Left forelimb (tissue), 1 donor: ENCODE measurements around the gene TRPC4.

Source experiments
- DNase-seq: peaks from one replicate; pipeline ENCODE4 v3.0.0-alpha.2; 2018; ENCODE audit warnings: low spot score

Gene TRPC4

DNA sequence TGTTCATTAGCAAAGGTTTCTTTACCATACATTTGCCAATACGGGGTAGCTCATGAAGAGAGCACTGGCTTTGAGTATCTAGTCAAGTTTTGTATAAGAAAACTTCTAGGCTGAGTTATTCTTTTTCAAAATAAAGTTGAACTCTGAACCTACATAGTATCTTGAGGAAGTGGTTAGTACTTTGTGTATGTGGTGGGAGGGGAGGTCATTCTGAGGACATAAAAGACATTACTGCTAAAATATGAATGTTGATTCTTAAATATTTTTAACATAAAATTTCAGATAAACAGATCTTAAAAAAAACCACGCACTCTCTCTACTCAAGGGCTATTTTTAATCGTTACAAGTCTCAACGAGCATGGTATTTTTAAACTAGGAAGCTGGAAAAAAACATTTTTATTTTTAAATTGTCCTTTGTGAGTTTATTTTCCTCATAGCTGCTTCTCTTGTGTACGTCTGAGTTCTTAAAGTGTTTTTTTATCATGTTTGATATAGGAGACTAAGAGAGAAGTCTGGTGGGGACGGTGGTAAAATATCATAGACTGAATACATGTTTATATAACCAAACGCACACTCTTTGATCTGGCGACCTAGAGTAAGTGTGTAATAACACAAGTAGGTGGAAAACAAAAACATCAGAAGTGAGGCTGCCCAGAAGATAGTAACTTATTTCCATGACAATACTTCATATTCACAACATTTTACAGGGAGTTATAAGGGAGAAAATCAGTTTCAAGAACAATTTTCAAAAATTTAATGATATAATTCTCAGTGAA, 153.0 kb downstream of the TRPC4 start:
- no peak for DNase-seq

DNA sequence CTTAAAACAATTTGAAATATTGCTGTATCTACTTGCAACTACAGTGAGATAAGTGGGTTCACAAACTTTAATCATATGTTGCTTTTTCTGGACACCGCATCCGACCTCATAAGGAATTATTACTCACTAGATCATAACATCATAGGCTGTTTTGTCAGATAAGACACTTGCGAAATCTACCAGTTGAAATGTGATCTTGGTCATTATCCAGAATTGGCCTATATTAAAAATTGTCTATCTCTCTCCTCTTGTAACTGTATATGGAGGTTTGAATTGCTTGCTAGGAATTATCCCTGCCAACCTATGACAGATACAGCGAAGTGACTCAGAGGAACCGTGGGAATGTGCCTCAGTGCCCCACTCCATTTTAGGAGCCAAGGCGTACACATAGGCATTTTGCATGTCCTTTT, 154.0 kb downstream of the TRPC4 start:
- DNase-seq, result no peak

DNA sequence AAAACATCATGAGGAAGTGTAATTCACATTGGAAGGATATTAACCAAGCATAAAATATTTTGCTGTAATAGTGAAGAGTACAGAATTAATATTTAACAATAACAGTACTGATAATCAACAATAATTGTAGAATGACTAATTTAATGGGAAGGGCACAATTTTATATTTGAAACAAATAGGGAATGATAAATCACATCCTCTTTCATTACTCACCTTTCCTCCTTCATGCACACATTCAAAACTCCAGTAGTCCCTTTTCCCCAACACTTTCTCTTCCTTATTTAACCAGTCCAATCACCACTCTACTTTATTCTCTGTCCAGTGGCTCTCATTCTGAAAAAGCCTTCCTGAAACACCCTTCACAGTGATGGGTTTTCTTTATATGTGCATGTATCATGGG, 160.3 kb downstream of the TRPC4 start:
- no peak for DNase-seq

DNA sequence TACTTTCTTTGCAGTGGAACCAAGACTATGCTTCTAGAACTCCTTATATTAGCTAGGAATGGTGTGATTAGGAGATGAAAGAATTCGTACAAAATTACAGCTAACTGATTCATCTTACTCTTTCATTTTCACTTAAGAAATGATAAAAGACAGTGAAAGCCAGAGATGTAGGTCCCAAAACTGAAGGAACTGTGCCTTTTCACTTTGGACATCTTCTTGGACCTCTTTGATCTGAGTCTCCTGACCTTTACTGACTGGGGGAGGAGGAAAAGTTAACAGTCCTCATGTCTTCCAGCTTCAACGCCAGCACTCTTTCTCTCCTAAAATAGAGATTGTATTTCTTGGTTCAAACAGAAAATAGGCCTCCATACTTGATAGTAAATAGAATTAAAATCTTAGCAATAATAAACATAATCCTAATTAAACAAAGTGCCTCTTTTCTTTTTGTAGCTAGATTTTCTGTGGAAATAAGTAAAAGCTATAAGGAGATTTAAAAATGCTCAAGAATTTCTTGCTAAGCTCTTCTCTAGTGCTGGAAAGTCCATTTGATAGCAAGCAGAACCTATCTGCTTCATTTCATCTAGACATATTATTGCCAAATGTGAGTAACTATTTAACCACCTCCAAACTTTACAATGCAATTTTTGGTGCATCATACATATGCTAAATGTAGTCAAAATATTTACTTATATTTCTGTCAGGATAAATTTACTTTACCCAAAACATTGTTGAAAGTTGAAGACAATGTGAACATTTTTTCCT, 161.7 kb downstream of the TRPC4 start:
- DNase-seq, result no peak

DNA sequence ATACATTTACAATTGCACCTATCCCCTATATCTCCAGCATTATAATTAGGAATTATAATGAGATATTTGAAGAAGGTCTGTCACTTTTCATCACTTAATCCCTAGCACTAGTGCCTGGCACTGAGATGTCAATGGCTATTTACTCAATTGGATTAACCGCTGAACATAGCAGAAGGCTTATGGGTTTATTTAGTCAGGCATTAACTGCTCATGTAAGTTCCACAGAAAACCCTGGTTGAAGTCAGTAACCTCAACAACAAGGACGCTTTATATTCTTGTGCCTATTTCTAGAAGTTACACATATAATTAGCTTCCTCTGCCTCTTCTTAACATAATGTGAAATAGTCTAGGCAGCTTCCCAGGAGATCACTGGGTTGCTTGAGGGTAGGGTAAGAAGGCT, 163.5 kb downstream of the TRPC4 start:
- DNase-seq, result no peak

DNA sequence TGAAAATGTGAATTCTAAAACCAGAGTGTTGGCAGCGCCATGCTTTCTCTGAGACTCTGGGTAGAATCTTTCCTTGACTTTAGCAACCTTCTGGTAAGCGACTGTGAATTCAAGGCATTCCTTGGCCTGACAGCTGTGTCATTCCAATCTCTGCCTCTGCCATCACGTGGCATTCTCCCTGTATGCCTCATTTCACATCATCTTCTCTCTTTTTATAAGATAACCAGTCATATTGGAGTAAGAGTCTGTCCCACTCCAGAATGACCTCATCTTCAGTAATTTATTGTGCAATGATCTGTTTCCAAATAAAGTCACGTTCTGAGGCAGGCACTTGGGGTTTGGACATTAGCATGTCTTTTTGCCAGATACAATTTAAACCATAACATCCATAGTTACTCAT, 167.6 kb downstream of the TRPC4 start:
- no peak for DNase-seq

DNA sequence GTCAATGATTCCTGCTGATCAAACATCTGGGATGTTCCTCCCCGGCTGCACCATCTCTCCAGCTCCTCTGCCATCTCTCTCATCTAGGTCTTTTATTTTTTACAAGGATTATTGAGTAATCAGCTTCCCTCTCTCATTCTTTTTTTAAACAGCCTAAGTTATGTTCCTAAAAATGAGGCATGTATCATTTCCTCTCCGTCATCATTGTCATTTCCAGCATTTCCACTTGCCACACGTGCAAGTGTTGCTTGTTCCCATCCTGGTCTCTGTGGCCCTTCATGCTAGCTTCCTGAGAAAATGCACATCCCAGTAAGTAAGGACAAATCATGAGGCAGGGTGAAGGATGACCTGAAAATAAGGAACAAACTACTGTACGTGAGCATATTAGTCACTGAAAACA, 168.3 kb downstream of the TRPC4 start:
- DNase-seq, result no peak

DNA sequence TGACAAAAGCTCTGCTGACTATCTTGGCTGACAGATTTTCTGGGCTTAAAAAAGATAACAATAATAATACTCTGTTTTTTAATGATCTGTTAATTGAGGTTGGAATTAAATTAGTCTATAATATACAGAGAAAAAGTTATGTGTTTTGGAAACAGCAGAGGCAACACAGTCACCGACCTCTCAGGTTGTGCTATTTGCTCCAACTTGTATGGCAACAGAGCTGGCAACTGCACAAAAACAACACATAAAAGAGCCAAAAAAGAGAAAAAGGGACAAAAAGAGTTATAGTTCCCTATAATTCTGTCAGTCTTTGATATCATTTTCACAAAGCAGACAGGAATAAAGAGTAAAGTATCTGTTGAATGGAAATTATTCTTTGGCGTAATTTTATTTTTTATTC, 168.7 kb downstream of the TRPC4 start:
- DNase-seq, result no peak

DNA sequence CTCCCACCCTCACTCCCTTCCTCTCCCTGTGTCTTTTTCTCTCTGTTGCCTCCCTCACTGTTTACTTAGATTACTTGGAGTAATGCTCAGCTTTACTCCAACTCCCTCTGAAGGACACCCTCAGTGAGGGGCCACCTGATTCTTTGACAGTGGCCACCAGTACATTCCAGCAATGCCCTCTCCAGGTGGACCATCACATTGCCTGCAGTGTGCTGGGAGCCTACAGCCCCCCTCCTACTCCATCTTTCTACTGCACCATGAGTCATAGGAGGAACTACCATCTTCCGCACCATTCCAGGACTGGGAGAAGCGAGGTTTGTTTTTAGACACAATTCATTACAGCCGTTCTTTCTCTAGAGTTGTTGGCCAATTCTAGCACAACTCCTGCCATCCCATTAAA, 174.4 kb downstream of the TRPC4 start:
- DNase-seq, result no peak

DNA sequence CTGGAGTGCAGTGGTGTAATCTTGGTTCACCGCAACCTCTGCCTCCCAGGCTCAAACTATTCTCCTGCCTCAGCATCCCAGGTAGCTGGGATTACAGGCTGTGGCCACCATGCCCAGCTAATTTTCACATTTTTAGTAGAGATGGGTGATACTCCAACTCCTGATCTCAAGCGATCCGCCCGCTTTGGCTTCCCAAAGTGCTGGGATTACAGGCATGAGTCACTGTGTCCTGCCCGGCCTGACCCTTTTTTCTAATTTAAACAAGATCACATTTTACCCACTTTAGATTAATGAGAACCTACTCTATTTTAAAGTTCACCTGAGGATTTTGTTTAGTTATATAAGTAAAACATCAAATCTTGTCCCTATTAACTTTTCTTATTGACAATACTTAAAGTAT, 179.2 kb downstream of the TRPC4 start:
- DNase-seq, result no peak

DNA sequence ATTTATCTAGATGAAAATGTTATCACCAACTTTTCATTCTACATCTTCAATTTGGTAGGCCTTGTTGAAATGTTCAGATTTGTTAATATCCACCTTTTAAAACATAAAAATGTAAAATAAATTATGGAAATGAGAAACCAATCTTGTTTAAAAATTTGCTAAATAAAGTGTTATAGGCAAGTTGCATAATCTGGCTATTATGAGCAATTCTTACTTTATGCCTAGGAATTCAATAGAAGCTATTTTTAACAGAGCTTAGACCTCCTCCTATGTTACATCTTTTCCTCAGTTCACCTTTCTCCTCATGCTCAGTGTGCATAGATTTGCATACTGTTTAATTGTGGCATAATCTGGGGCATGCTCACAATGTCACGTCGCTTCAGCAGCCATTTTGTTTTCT, 183.1 kb downstream of the TRPC4 start:
- DNase-seq, result no peak

DNA sequence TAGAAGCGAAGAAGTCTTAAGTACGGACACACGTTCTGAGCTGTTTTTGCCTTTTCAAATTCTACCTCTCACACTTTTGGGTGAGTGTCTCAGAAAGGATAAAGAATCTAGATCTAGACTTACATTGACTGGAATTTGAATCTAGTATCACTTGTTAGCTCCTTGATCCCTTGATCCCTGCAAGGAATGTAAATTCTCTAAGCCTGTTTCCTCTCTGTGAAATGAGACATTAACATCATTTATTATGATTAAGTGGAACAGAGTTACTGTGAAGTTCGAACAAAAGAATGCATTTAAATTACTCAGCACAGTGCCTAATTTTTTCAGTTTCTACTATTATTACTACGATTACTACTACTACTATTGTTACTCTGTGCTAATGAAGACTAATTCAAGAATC, 184.4 kb downstream of the TRPC4 start:
- DNase-seq, result no peak

DNA sequence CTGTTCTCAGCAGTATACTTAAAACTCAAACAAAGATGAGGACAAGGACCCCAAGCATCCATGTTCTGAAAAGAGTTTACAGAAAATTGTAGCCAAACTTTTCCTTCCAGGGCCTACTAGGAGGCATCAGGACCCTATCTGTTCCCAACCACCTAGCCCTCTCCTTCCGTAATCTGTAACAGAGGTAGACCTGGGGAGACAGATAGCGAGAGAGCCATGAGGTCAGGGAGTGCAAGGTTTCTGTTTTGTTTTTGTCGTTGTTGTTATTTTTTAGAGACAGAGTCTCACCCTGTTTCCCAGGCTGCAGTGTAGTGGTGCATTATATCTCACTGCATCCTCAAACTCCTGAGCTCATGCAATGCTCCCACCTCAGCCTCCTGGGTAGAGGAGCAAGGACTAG, 187.1 kb downstream of the TRPC4 start:
- no peak for DNase-seq

DNA sequence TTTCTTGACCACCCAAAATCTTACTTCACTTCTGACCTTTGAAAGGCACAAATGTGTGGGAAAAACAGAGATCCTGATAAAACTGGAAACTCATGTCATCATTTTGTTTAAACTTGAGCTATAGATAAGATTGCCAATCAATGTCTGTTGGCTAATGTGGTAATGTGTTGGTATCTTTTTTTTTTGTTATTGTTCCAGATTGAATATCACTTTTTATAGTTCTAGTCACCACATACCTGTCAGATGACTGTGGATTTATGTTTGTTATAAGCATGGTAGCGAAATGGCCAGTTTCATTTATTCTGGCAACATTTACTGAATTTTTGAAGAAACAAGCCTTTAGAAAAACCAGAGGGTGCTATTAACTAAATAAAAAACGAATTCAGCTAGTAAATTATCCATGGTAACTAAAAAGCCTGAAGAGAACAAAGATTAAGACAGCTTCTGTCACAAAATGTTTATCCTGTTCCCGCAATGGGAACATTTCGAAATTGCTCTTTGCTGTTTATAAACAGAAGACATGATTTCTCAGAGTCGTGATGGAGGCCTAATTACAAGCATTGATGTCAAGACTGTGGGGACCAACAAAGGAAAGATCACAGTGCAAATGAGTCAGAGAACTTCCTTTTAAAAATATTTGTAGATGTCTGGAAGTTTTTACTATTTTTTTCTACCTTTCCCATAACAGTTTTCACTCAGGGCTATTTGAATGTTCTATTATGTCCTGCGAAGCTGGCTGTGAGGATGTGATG, 188.1 kb downstream of the TRPC4 start:
- DNase-seq, result no peak

DNA sequence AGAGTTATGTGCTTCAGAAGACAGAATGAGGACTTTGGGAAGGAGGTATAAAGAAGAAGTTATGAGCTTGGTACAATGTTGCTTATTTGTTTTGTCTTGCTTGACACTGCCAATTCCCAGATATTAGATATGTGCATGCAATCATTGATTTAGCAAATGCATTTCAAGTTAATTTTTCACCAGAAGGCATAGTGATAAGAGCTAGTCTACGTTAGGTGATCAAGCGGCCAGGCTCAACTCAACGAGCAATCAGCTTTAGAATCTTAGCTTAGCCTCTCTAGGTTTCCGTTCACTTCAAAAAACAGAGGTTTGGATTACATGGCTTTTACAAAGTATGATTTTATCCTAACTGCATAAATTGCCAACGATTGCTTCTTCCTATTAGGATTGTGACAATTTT, 189.4 kb downstream of the TRPC4 start:
- no peak for DNase-seq

DNA sequence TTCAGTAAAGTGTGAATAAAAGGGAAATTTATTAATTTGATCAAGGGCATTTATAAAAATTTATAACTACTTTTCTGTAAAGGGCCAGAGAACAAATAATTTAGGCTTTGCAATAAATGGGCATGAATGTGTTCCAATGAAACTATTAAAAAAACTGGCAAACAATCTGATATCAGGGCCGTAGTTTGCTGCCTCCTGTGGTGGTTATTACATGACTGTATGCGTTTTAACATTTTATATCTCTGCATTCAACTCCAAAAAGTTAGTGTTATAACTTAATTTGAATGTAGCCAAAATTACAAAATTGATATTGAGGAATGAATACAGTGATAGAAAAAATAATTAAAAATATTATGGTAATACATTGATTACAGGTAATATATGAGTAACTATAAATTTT, 190.5 kb downstream of the TRPC4 start:
- DNase-seq, result no peak

DNA sequence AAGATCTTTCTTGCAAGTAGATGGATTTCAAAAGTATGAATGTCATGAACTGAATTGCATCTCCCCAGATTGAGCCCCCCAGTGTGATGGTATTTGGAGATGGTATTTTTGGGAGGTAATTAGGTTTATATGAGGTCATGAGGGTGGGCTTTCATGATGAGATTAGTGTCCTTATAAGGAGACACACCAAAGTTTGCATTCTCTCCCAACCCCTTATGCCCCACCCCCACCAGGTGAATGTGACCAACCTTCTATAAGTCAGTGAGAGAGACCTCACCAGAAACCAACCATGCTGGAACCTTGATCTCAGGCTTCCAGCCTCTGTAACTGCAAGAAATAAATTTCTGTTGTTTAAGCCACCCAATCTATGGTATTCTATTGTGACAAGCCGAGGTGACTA, 199.7 kb downstream of the TRPC4 start:
- DNase-seq, result no peak

DNA sequence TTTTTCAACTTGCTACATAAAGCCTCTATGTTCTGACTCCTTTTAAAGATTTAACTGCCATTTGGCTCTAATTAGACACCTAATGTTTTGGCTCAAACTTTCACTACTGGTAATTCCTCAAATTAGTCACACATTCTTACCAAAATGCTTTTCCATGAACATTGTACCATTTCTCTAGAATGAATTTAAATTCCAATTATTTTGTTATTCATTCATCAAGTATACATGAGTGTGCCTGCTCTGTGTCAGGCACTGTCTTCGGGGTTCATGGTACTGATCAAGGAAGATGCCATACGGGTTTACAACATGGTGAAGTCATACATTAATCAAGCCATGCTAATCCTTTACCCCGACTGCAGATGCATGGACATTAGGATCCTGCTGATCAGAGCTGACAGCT, 201.9 kb downstream of the TRPC4 start:
- no peak for DNase-seq

DNA sequence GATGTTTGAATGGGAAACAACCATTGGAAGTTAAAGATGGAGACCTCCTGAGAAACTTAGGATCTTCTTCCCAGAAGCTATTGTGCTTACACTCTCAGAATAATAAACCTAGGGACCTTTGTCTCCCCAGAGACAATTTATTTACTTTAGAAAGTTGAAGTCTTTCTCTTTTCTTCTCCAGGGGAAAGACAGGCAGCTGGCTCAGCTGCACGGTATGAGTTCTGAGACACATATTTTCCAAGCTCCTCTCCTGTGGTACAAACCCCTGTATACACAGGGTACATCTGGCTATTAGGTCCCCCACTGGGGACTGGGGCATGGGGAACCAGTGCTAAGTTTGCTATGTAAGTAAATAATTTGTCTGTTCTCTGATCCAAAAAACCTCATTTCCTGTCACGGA, 203.5 kb downstream of the TRPC4 start:
- DNase-seq, result no peak

DNA sequence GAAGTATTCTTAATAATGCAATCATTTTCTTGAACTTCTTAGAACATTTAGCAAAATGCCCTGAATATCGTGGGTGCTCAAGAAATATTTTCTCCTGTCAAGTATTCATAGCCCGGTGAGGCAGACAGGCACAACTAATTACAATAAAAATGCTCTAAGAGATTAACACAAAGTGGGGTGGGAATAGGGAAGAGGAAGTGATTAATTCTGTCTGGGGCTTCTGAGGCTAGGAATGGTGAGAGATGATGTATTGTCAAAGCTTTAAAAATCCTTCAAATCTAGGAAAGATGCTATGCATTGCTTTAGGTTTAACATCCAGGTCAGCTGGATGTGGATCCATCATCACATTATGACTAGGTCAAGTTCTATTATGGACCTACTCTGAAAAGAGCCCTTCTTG, 204.2 kb downstream of the TRPC4 start:
- no peak for DNase-seq

DNA sequence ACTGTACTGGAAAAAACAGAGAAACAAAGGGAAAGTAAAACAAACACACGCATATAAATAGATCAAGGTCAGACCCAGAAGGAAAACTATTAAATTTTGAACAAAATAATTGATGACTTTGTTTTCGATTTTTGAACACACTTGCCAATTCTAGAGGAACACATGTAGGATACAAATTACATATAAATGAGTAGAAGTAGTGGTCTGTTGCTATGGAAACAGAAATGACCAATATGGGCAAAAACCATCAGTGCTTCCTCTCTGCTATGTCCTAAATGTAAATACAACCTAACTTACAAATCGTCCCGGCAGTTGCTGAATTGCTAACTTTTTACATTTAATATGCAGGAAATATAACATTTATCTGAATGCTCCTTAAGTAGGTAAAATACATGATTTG, 205.8 kb downstream of the TRPC4 start:
- DNase-seq, result no peak

DNA sequence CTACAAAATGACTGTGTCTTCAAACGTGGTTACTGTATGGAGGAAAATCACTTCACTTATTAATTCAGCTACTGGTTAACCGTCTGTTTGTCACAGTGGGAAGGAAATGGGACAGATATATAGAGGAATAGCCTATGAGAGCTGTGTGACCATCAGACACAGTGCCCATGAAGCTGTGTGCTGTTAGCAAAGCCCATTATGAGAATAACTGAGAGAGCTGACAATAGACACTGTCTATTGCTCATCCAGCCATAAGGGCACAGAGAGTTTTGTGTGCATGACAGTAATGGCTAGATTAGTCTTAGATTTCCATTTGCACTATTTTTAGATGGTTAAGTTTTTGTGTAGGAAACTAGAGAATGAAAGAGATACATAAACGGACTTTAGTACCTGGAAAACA, 206.9 kb downstream of the TRPC4 start:
- no peak for DNase-seq

DNA sequence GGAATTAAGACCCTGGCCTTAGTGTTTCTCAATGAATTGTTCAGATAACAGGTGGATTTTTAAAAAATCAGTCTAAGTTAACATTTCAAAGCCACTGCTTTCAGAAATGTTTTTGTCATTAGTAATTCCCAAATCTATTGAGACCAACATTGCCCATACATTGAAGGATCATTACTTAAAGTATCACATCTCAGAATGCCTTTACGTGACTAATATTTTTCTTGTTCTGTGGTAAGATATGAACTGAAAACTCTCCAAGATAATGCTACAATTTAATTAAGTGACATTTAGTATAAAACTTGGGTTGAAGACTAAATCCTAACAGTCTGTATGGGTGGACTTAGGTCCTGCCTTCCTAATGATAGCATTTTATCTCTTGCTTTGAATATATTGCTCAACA, 211.6 kb downstream of the TRPC4 start:
- no peak for DNase-seq
